Stimulated activated CD8-positive, alpha-beta memory T cell treated with anti-CD3 and anti-CD28 coated beads, Interleukin-15, amount 100 ng/mL, for 48 hours (primary cell): ENCODE data around the gene SPATA31E1.
"Not testable (repeated sequence)": the region's sequence is repeated elsewhere in the genome, so short reads cannot be mapped to it uniquely, and the experiment has no call there.

Source experiments
- DNase-seq, 2 donors: peaks; one replicate each; pipeline ENCODE4 v3.0.0-alpha.2; 2020; ENCODE audit warnings: low read depth in 2 of 2

Gene SPATA31E1

DNA sequence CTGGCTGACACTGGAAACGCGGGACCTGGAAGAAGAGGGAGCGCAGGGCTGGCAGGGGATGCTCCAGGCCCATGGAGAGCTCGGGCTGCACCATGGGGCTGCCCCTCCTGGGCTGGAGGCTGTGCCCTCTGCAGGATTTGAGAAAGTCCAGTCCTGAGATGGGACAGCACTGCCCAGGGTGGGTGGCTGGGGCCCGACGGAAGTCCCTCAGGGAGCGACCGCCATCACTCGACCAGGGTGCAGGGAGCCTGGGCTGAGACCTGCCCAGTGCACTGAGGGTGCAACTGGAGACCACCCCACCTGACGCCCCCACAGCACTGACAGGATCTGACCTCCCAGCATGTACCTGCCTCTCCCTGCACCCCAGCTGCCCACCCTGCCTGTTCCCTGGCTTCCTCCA is 42.2 kb downstream of the SPATA31E1 start:
- not testable (repeated sequence) for DNase-seq

- DNase-seq = not testable (repeated sequence)
Observed at GRCh38 chr9:87929152-87929551, 46.5 kb downstream of the SPATA31E1 start.

GRCh38 chr9:87934444-87934843 is 51.8 kb downstream of the SPATA31E1 start:
- not testable (repeated sequence) for DNase-seq

DNA sequence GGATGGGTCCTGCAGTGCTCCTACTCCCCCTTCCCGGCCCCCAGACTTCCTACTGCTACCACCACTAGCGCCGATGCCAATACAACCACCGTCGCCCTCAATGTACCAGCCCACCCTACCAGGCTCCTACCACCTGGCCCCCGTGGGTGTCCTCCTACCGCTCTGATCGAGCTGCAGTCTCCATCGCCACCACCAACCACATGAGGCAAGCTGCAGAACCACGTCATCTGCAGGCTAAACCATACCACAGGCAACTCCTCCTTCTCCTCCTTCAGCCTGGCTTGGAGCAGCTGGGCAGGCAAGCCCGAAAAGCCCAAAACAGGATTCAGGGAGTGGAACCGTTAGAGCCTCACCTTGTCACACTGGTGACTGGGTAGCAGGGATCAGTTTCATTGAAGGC is 54.7 kb downstream of the SPATA31E1 start:
- DNase-seq = not testable (repeated sequence)

DNA sequence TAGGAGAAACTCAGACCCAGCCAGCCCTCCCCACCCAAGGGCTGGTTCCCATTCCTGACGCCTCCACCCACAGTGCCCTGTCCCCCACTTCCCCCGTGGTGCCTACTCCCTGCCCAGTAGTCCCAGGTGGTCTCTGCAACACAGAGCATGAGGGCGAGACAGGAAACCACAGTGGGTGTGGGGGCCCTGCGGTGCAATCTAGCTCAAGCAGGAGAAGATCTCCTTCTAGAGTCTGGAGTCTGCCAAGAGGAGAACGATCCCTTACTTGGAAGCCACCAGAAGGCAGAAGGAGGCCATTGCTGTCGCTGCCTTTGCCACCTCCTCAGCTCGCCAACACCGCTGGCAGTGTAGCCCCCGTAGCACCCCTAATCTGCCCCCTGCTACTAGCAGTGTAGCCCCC is 55.2 kb downstream of the SPATA31E1 start:
- DNase-seq = not testable (repeated sequence)

GRCh38 chr9:87938336-87938735 is 55.7 kb downstream of the SPATA31E1 start:
- DNase-seq = not testable (repeated sequence)
